HG03575 (cell line): Measurements from ENCODE around the gene CRYBB2.
"Not testable (repeated sequence)": the region's sequence is repeated elsewhere in the genome, so short reads cannot be mapped to it uniquely, and the experiment has no call there.

ENCODE experiments used
- ATAC-seq: cut with Tn5 transposase; IDR thresholded peaks from one replicate; pipeline ENCODE4 v1.9.1; 2021; ENCODE audit not compliant: unreplicated experiment, insufficient number of reproducible peaks, low FRiP score; ENCODE audit errors: extremely low read depth

The CRYBB2 gene

GRCh38 chr22:25196326-25196725 lies 23.1 kb upstream of the CRYBB2 start:
- no peak for ATAC-seq

GRCh38 chr22:25197340-25197739 lies 22.1 kb upstream of the CRYBB2 start:
- ATAC-seq, result no peak

GRCh38 chr22:25199731-25200520 lies 19.5 kb upstream of the CRYBB2 start, which contains the start of gene CRYBB3:
Gene CRYBB3, plus strand, starts transcription at chr22:25199858. Its CDS starts 1,539 bp downstream, at chr22:25201397.
- ATAC-seq, result no peak

GRCh38 chr22:25200967-25201366 lies 18.5 kb upstream of the CRYBB2 start:
- ATAC-seq, result no peak

- ATAC-seq, result no peak
Measured at GRCh38 chr22:25201557-25202273, 17.7 kb upstream of the CRYBB2 start.

- no peak for ATAC-seq
Measured at GRCh38 chr22:25202290-25202921, 17.0 kb upstream of the CRYBB2 start.

GRCh38 chr22:25203082-25203481 lies 16.4 kb upstream of the CRYBB2 start:
- ATAC-seq, result no peak

GRCh38 chr22:25204547-25204946 lies 14.9 kb upstream of the CRYBB2 start:
- not testable (repeated sequence) for ATAC-seq

GRCh38 chr22:25205847-25206246 lies 13.6 kb upstream of the CRYBB2 start:
- ATAC-seq, result no peak

GRCh38 chr22:25206998-25207397 lies 12.4 kb upstream of the CRYBB2 start:
- no peak for ATAC-seq

- no peak for ATAC-seq
Measured at GRCh38 chr22:25207553-25208157, 11.8 kb upstream of the CRYBB2 start.

GRCh38 chr22:25208328-25208727 lies 11.1 kb upstream of the CRYBB2 start:
- ATAC-seq, result no peak

- ATAC-seq, result no peak
Measured at GRCh38 chr22:25208743-25209505, 10.5 kb upstream of the CRYBB2 start.

- ATAC-seq, result no peak
Measured at GRCh38 chr22:25210793-25211192, 8.6 kb upstream of the CRYBB2 start.

GRCh38 chr22:25212337-25212736 lies 7.1 kb upstream of the CRYBB2 start:
- no peak for ATAC-seq

GRCh38 chr22:25213221-25213620 lies 6.2 kb upstream of the CRYBB2 start:
- no peak for ATAC-seq

- no peak for ATAC-seq
Measured at GRCh38 chr22:25216230-25216629, 3.2 kb upstream of the CRYBB2 start.

GRCh38 chr22:25219948-25220442 lies 556 bp downstream of the CRYBB2 start:
- no peak for ATAC-seq

- no peak for ATAC-seq
Measured at GRCh38 chr22:25221790-25222189, 2.4 kb downstream of the CRYBB2 start.
